NCI-H526 (cell line): ENCODE results near the gene GRIK2.
"Not testable (repeated sequence)": the region's sequence is repeated elsewhere in the genome, so short reads cannot be mapped to it uniquely, and the experiment has no call there.

Experiments used
- DNase-seq, 2 experiments: peaks; one replicate each; lab custom pipeline; 2025; lab: John Stamatoyannopoulos, UW

GRIK2 gene

DNA sequence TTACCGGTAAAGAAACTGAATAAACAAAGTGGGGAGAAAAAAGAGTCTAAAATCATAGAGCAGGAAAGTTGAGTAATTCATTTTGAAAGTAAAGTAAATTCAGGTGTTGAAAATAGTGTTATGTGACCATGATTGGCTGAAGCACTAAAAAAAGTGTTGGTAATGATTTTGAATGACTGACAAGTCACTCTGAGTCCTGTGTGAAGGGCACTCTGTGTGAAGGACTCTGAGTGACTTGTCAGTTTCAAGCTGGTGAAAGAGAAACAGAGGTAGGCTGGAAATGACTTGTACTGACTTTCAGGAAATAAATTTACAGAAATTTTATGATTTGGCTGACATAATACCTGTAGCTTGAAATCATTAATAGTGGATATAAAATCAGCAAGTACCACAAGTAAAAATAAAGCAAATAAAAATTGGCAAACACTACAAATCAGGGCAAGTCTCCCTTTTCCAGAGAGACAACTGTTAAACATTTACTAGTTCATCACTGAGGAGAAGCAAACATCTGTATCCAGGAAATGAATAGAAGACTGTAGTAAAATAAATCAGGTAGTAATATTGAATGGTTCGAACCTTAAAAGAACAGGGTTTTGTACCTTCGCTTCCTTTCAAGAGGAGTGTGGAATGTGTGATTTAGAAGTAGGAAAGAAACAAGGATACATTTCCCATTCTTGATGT lies 630.6 kb downstream of the GRIK2 start:
- no peak for DNase-seq

DNA sequence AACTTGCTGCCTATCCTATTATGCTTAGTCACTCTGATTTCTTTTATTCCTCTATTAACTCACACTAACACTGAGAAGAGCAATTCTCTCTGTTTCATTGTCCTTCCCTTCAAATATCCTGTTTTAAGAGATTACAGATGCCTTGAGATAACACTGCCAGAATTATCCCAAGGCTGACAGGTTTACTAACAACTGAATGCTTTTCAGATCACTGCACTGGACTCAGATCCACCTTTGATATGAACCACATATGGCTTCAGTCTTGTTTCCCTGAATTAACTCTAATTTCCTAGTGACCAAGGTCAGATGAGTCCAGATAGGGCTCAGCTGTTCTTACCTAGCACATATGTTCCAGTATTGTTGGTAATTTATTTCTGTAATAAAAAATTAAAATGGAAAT lies 633.1 kb downstream of the GRIK2 start:
- no peak for DNase-seq

DNA sequence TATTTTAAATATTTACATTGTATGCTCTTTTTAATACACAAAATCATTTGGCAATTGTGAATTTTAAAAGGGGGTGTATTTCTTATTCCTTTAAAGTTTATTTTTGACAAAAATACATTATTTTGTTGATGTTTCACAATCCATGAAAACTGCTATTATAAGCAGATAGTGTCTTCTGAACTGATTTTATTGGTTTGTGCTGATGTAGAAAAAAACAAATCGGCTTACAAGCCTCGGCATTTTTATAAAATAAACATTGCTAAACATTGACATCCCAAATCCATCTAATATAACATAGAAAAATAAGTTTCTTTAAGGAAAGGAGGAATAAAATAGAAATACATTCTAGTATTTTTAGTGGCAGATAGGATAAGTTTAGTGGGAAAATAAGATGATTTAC lies 634.7 kb downstream of the GRIK2 start:
- DNase-seq = no peak

DNA sequence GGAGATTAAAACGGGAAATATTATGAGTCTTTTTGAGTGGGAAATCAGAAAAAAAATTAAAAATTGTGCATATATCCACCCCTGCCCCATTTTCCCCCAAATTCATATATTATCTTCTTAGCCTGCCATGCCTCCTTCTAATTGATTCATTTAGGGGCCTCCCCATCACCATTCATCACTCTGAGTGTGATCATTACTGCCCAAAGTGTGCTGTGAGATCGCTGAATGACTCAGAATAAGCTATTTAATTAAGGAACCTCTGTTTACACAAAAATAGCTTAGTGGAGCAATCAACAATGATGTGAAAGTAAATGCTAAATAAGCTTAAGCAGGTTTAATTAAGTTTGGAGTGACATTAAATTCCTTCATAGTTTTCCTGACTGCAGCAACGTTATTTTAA lies 645.5 kb downstream of the GRIK2 start:
- DNase-seq = no peak

DNA sequence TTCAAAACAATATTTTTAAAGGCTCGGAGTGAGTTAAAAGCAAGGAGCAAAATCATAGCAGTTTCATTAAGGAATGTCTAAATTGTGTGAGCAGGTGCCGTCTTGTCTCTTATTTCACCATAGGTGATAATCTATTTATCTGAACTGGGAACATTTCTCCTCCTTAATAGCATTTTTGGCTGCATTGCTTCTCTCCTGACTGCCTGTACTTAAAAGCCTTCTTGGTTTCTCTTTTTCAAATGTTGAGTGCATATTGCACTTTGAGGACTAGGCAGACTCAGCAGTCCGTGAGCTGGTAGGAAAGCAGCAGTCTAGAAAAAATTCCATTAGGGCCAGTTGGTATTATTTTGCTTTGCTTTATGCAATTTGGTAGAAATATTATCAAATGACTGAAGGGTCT lies 645.9 kb downstream of the GRIK2 start:
- DNase-seq = no peak

DNA sequence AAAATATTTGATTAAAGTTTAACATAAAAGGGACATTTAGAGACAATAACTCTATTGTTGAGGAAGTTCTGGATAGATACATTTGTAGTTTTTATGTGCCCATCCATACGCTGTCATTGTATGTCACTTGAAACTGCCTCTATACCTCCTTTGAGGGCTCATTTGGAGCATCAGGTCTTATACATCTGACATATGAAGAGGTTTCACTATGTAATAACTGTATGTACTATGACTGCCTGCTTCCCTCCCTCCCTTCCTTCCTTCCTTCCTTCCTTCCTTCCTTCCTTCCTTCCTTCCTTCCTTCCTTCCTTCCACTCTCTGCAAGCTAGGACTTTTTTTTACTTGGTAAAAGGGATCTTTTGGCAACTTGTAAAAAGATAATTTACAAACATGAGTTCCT lies 657.5 kb downstream of the GRIK2 start:
- DNase-seq = no peak

DNA sequence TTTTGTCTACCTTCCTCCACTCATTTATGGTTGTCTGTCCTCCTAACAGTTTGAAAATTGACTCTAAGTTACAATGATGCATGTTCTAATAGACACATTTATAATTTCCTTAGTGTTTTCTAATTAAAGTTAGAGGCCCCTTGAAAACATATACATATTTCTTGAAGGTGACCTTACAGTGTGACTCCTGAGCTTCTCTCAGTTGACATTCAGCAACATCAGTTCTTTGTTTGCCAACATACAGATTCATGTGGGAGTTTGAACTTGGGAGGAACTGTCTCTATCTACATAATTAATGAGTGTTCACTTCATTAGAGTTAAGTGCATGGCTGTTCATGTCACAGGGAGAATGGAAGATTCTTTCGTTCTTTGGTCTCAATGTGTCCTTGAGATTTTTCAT lies 658.2 kb downstream of the GRIK2 start:
- no peak for DNase-seq

DNA sequence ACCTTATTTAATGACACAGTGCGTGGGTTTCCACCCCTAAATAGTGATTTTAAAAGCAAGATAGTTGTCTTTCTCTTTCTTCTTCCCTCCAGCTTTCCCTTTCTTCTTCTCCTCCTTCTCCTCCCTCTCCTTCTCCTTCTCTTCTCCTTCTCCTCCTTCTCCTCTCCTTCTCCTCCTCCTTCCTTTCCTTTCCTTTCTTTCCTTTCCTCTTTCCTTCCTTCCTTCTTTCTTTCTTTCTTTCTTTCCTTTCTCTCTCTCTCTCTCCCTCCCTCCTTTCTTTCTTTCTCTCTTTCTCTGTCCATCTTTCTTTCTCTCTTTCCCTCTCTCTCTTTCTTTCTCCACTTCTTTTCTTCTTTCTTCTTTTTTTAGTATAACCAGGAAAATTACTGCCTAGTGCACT lies 670.6 kb downstream of the GRIK2 start:
- DNase-seq = no peak

DNA sequence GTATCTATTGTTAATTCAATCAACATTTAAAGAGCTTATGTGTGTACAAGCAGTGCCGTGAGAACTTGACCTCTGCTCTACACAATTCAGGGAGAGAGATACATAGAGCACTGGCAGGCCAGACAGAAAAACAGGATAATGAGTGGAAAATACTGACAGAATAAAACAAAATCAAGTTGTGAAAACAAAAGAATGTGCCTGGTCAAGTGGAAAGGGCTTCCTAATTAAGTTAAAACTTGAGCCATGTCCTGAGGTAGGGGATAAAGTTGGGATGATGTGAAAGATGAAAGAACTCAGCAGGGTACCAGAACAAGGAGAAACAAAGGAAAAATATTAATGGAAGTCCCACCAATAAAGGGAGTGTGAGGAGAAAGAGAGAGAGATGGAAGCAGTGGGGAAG lies 672.8 kb downstream of the GRIK2 start:
- DNase-seq = no peak

DNA sequence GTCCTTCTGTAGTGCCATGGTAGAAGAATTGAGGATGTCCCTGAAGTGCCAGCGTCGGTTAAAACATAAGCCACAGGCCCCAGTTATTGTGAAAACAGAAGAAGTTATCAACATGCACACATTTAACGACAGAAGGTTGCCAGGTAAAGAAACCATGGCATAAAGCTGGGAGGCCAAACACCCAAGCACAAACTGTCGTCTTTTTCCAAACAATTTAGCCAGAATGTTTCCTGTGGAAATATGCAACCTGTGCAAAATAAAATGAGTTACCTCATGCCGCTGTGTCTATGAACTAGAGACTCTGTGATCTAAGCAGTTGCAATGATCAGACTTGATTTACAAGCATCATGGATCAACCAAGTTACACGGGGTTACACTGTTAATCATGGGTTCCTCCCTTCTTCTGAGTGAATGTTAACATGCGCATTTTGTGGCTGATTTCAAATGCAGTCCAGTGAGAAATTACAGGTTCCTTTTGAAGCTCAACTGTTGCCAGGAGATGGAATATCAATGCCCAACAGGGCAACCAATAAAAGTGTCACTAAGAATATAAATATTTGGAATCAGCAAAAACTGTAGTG lies 674.9 kb downstream of the GRIK2 start:
- no peak for DNase-seq

DNA sequence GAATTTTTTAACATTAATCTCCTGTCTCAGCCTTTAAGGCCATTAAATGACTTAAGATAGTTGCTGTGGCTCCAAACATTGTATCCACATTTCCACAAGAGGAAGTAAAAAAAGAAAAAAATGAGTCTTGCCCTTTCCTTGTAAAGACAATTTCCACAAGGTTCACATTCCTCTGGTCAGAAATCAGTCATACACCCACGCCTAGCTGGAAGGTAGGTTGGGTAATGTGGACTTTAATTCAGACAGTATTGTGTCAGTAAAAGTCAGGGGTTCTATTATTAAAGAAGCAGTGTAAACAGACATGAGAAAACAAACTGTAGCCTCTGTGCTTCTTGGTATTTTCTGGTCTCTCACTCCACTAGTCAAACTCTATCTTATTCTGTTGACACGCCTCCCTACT lies 682.0 kb downstream of the GRIK2 start:
- DNase-seq = no peak

DNA sequence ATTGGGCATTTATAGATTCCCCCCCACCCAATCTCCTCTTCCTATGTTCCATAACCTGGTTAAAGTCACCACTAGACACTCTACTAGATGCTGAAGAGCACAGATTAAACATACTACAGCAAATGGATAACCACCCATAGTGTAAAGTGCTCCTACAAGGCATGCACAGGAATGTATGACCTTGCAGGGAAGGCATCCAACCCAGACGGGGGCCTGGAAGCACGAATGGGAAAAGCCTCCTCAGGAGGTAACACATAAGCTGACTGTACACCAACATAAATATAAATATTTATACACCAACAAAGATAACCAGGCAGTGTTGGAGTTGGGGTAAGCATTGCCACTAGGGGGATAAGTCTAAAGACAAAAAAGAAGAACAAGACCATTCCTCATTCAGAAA lies 691.7 kb downstream of the GRIK2 start:
- no peak for DNase-seq

DNA sequence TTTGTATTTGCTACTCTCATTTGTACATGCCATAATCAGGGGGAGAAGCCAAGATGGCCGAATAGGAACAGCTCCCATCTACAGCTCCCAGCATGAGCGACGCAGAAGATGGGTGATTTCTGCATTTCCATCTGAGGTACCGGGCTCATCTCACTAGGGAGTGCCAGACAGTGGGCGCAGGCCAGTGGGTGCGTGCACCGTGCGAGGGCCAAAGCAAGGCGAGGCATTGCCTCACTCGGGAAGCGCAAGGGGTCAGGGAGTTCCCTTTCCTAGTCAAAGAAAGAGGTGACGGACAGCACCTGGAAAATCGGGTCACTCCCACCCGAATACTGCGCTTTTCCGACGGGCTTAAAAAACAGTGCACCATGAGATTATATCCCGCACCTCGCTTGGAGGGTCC lies 694.7 kb downstream of the GRIK2 start:
- not testable (repeated sequence) for DNase-seq

DNA sequence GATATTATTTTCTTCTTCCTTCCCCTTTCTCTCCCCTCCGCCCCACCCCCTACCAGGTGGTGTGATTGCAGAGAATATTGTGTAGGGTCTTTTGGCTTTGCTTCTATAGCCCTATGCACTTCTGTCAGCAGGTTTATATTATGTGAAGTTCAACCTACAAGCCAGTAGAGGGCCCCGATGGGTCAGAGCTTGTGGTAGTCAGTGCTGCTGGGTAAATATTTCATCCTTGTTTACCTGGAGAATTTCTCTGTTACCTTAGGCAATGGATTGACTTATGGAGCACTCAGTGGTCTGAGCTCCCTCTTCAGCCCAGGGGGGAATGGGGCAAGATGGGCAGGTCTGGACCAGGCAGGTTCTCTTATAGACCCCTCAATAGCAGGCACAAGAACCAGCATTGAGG lies 720.9 kb downstream of the GRIK2 start:
- peak; percentile 3 to 31 for DNase-seq

DNA sequence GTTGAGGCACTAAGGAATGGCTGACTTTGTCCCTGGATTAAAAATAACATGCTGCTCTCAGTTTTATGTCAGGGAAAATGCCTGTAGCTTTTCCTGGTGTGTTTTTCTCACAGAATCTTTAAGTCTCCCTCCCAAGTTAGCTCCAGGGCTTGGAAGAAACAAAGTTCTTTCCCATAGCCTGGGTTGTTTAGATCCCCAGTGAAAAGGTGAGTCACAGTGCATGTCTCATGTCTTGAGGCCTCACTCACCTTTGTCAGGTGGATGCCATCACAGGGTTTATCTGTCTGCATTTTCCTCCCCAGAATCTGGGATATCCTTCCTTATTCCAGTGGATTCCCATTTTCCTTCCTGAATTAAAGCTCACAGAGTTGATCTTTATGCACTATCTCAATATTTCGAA lies 722.4 kb downstream of the GRIK2 start:
- DNase-seq = no peak

DNA sequence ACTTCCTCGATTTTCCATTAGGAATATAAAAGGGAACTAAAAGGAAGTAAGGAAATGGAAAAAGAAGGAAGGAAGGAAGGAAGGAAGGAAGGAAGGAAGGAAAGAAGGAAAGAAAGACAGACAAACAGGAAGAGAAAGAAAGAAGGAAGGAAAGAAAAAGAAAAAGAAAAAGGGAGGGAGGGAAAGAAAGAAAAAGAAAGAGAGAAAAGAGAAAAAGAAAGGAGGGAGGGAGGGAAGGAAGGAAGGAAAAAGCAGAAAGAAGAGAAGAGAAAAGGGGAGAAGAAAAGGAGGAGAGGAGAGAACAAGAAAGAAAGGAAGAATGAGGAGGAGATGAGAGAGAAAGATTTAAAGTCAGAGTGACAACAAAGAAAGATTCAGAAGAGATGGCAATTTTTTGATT lies 724.5 kb downstream of the GRIK2 start:
- DNase-seq = no peak
